Measurements from ENCODE around the gene AP1S1. TPM values are rescaled to one million over a fixed set of nuclear protein-coding genes. Genes with fewer than 3 reads are reported as not detected.
A peak's percentile ranks its signal among the peaks of the same experiment; 100 is the strongest.

The AP1S1 gene
- total and polyA plus RNA-seq, 9 of the 15 experiments (the other 6 are each of a cell fraction or from before 2014, with no cell fraction given), result 4.4 to 149 (median 89.4) TPM

DNA sequence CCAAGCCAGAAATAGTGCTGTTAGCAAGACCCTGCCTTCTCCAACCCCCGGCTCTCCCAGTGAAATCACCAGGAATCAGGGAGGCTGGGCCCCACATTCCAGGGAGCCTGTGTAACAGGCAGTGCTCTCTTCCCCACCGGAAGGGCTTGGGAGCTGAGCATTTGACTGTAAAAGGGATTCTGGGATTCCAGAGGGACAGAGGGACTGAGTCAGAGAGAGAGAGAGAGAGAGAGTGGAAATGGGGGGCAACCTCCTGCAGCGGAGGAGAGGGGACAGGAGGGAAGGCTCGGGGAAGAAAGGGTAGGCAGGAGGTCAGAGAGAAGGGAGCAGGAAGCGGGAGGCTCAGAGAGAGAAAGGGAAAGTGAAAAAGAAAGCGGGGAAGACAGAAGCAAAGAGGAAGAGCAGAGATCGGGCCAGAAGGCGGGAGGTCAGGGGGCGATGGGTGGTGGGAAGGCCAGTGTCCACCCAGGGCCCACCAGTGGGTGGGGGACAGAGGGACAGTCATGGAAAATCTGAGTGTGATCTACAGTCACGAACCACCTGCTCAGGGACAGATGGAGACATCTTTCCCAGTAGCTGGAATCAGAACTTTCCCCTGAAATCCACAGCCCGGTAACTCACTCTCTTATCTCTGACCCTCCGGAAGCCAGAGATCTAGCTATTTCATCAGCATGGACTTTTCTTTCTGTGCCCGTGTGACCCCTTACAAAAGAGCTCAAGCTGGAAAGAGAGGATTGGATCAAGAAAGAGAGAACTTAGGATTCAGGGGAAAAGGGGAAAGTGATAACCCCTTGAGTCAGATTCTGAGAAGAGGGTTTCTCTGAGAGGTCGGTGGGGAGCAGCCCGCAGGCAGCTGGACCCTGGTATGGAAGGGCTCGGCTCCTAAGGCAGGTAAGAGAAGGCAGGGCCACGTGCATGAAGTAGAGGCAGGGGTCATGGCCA, 32.0 kb upstream of the AP1S1 start (continued):
- TF ChIP-seq ILK (tag; IDR thresholded peaks at IDR 0.05; ENCODE audit: borderline replicate concordance, low read depth) (no peak), SLC30A9 (CRISPR knock-in tag; IDR thresholded peaks at IDR 0.05) (no peak), PHTF2 (CRISPR knock-in tag; IDR thresholded peaks at IDR 0.05) (no peak), NBN (IDR thresholded peaks at IDR 0.05; ENCODE audit: low read depth) (no peak), ZNF707 (CRISPR knock-in tag; conservative IDR thresholded peaks at IDR 0.05) (no peak), ZSCAN29 (IDR thresholded peaks at IDR 0.05) (no peak), RBM15 (IDR thresholded peaks at IDR 0.05; ENCODE audit: insufficient read depth, low read length) (no peak), GABPA (tag; conservative IDR thresholded peaks at IDR 0.05; ENCODE audit: low read depth) (peak; percentile 58), RCOR1 (IDR thresholded peaks at IDR 0.05; ENCODE audit: borderline replicate concordance in 1 of 2, low read depth in 2 of 2, low read length in 2 of 2) (peak in 1 of 2 experiments; percentile 87; a peak in 2 of 4 replicates), RHOXF2B (CRISPR knock-in tag; conservative IDR thresholded peaks at IDR 0.05) (0 out of 2 replicates have a peak, but pooled peaks have one; percentile 48), ZNF589 (CRISPR knock-in tag; IDR thresholded peaks at IDR 0.05; ENCODE audit: low read depth) (peak; percentile 60; the same call in 1 of the 2 replicates), NFE2 (IDR thresholded peaks at IDR 0.05; ENCODE audit: low read depth) (no peak), BDP1 (IDR thresholded peaks at IDR 0.05; ENCODE audit: insufficient read depth, insufficient read length) (no peak), GTF2E2 (tag; IDR thresholded peaks at IDR 0.05) (0 out of 2 replicates have a peak, but pooled peaks have one; percentile 21)
- TF ChIP-seq, protein P1, sequence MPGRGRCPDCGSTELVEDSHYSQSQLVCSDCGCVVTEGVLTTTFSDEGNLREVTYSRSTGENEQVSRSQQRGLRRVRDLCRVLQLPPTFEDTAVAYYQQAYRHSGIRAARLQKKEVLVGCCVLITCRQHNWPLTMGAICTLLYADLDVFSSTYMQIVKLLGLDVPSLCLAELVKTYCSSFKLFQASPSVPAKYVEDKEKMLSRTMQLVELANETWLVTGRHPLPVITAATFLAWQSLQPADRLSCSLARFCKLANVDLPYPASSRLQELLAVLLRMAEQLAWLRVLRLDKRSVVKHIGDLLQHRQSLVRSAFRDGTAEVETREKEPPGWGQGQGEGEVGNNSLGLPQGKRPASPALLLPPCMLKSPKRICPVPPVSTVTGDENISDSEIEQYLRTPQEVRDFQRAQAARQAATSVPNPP (IDR thresholded peaks at IDR 0.05; ENCODE audit: borderline replicate concordance, insufficient read depth, insufficient read length), result no peak
- TF ChIP-seq, protein P2, sequence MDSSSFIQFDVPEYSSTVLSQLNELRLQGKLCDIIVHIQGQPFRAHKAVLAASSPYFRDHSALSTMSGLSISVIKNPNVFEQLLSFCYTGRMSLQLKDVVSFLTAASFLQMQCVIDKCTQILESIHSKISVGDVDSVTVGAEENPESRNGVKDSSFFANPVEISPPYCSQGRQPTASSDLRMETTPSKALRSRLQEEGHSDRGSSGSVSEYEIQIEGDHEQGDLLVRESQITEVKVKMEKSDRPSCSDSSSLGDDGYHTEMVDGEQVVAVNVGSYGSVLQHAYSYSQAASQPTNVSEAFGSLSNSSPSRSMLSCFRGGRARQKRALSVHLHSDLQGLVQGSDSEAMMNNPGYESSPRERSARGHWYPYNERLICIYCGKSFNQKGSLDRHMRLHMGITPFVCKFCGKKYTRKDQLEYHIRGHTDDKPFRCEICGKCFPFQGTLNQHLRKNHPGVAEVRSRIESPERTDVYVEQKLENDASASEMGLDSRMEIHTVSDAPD (CRISPR knock-in tag; IDR thresholded peaks at IDR 0.05), result no peak
- TF ChIP-seq, protein P3, sequence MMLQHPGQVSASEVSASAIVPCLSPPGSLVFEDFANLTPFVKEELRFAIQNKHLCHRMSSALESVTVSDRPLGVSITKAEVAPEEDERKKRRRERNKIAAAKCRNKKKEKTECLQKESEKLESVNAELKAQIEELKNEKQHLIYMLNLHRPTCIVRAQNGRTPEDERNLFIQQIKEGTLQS (IDR thresholded peaks at IDR 0.05), result peak; percentile 85; the same call in 1 of the 2 replicates
- TF ChIP-seq, protein P3 (CRISPR knock-in tag; conservative IDR thresholded peaks at IDR 0.05), result no peak
- TF ChIP-seq, protein P4, sequence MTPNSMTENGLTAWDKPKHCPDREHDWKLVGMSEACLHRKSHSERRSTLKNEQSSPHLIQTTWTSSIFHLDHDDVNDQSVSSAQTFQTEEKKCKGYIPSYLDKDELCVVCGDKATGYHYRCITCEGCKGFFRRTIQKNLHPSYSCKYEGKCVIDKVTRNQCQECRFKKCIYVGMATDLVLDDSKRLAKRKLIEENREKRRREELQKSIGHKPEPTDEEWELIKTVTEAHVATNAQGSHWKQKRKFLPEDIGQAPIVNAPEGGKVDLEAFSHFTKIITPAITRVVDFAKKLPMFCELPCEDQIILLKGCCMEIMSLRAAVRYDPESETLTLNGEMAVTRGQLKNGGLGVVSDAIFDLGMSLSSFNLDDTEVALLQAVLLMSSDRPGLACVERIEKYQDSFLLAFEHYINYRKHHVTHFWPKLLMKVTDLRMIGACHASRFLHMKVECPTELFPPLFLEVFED (CRISPR knock-in tag; conservative IDR thresholded peaks at IDR 0.05), result peak; percentile 89; the same call in 1 of the 2 replicates
- TF ChIP-seq, protein P5, sequence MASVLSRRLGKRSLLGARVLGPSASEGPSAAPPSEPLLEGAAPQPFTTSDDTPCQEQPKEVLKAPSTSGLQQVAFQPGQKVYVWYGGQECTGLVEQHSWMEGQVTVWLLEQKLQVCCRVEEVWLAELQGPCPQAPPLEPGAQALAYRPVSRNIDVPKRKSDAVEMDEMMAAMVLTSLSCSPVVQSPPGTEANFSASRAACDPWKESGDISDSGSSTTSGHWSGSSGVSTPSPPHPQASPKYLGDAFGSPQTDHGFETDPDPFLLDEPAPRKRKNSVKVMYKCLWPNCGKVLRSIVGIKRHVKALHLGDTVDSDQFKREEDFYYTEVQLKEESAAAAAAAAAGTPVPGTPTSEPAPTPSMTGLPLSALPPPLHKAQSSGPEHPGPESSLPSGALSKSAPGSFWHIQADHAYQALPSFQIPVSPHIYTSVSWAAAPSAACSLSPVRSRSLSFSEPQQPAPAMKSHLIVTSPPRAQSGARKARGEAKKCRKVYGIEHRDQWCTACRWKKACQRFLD (CRISPR knock-in tag; IDR thresholded peaks at IDR 0.05), result peak; percentile 53; the same call in 1 of the 2 replicates
